Neural cell (in vitro differentiated cells): ENCODE measurements around the gene BMPR1B. TPM values are rescaled to one million over a fixed set of nuclear protein-coding genes. Genes with fewer than 3 reads are reported as not detected.

ENCODE experiments used
- H2AFZ ChIP-seq: fragments of 200-600, 300-800 bp; sonication (generic), shearing (Covaris generic); 2 replicates; pipeline ENCODE4 v1.6.0; 2014; ENCODE audit warnings: low read depth, mild to moderate bottlenecking, antibody characterized with exemption, low read length, moderate library complexity
- H3F3A ChIP-seq: fragments of 200-600 bp; shearing (Covaris generic); 2 replicates; pipeline ENCODE4 v1.6.1; 2016; ENCODE audit warnings: mild to moderate bottlenecking, moderate library complexity, mixed read lengths, antibody characterized with exemption, low read length; ENCODE audit not compliant: insufficient read depth, poor library complexity, severe bottlenecking
- H3K27ac ChIP-seq: fragments of 200-600, 300-800 bp; sonication (generic), shearing (Covaris generic); 2 replicates; pipeline ENCODE4 v1.5.1; 2014; ENCODE audit warnings: mild to moderate bottlenecking, low read length, moderate library complexity
- H3K27me3 ChIP-seq: fragments of 300-800, 200-600 bp; sonication (generic), shearing (Covaris generic); 2 replicates; pipeline ENCODE4 v1.6.0; 2014; ENCODE audit warnings: mild to moderate bottlenecking, low read depth, low read length, moderate library complexity; ENCODE audit not compliant: insufficient read depth
- H3K36me3 ChIP-seq: fragments of 300-800, 200-600 bp; sonication (generic), shearing (Covaris generic); 2 replicates; pipeline ENCODE4 v1.5.1; 2014; ENCODE audit warnings: mild to moderate bottlenecking, antibody characterized with exemption, low read length, moderate library complexity; ENCODE audit not compliant: insufficient read depth
- H3K4me2 ChIP-seq: fragments of 300-800, 200-600 bp; sonication (generic), shearing (Covaris generic); 2 replicates; pipeline ENCODE4 v1.6.0; 2014; ENCODE audit warnings: mild to moderate bottlenecking, low read length
- H3K4me3 ChIP-seq: fragments of 300-800, 200-600 bp; sonication (generic), shearing (Covaris generic); 2 replicates; pipeline ENCODE4 v1.5.1; 2014; ENCODE audit warnings: mild to moderate bottlenecking, low read length, moderate library complexity
- H3K79me2 ChIP-seq: fragments of 200-600 bp; shearing (Covaris generic); replicated peaks from 2 replicates; pipeline ENCODE4 v1.6.0; 2014; ENCODE audit warnings: mild to moderate bottlenecking, low read length, moderate library complexity; ENCODE audit not compliant: insufficient read depth
- H3K9ac ChIP-seq: fragments of 300-800, 200-600 bp; sonication (generic), shearing (Covaris generic); 2 replicates; pipeline ENCODE4 v1.6.1; 2016; ENCODE audit warnings: mild to moderate bottlenecking, low read length, mixed read lengths
- H3K9me2 ChIP-seq: fragments of 200-600 bp; shearing (Covaris generic); 2 replicates; pipeline ENCODE4 v1.6.1; 2016; ENCODE audit warnings: mild to moderate bottlenecking, low read length, mixed read lengths; ENCODE audit not compliant: insufficient read depth
- H3K9me3 ChIP-seq: fragments of 200-600, 300-800 bp; sonication (generic), shearing (Covaris generic); 2 replicates; pipeline ENCODE4 v1.6.1; 2016; ENCODE audit warnings: mild to moderate bottlenecking, mixed run types, low read length, moderate library complexity, mixed read lengths
- H4K20me1 ChIP-seq: fragments of 200-600 bp; shearing (Covaris generic); 2 replicates; pipeline ENCODE4 v1.6.1; 2016; ENCODE audit warnings: mild to moderate bottlenecking, mixed run types; ENCODE audit not compliant: insufficient read depth
- EP300 ChIP-seq: fragments of 450-650 bp; conservative IDR thresholded peaks from 2 replicates; pipeline ENCODE4 v1.6.1; 2014; ENCODE audit warnings: antibody characterized with exemption, mild to moderate bottlenecking, moderate library complexity; ENCODE audit not compliant: poor library complexity, severe bottlenecking
- EZH2 ChIP-seq: fragments of 200-600, 300-800 bp; shearing (Covaris generic), sonication (generic); IDR thresholded peaks from 2 replicates; pipeline ENCODE4 v1.6.1; 2014; ENCODE audit warnings: antibody characterized with exemption, low read length, borderline replicate concordance, mild to moderate bottlenecking; ENCODE audit not compliant: insufficient read depth, poor library complexity, severe bottlenecking
- MXI1 ChIP-seq: fragments of 450-650 bp; conservative IDR thresholded peaks from 2 replicates; pipeline ENCODE4 v1.6.1; 2014; ENCODE audit warnings: antibody characterized with exemption, mild to moderate bottlenecking; ENCODE audit not compliant: poor library complexity, severe bottlenecking
- POLR2AphosphoS5 ChIP-seq: IDR thresholded peaks from 2 replicates; pipeline ENCODE4 v1.6.1; 2012
- RAD21 ChIP-seq: fragments of 450-650 bp; conservative IDR thresholded peaks from 2 replicates; pipeline ENCODE4 v1.6.1; 2014; ENCODE audit warnings: antibody characterized with exemption, mild to moderate bottlenecking, moderate library complexity
- SMC3 ChIP-seq: fragments of 450-650 bp; conservative IDR thresholded peaks from 2 replicates; pipeline ENCODE4 v1.6.1; 2014; ENCODE audit warnings: antibody characterized with exemption, mild to moderate bottlenecking, moderate library complexity; ENCODE audit not compliant: poor library complexity
- TAF1 ChIP-seq: IDR thresholded peaks from 2 replicates; pipeline ENCODE4 v1.6.1; 2012; ENCODE audit warnings: low read depth
- polyA plus RNA-seq: library from polyadenylated mRNA; depleted of rRNA; stranded (reverse); fragments of >200 nt; gene quantifications from 2 replicates; pipeline ENCODE4 v1.2.3, GENCODE V29; 2014
- TF ChIP-seq, protein P1 (sequence below): fragments of 450-650 bp; IDR thresholded peaks from 2 replicates; pipeline ENCODE4 v1.5.1; 2014; ENCODE audit warnings: antibody characterized with exemption, mild to moderate bottlenecking, moderate library complexity; ENCODE audit not compliant: poor library complexity, severe bottlenecking
- TF ChIP-seq, protein P2 (sequence below): IDR thresholded peaks from 2 replicates; pipeline ENCODE4 v1.6.1; 2012; ENCODE audit warnings: borderline replicate concordance

The BMPR1B gene
- polyA plus RNA-seq, 1 donor from 2014 or later: 1.6 TPM

DNA sequence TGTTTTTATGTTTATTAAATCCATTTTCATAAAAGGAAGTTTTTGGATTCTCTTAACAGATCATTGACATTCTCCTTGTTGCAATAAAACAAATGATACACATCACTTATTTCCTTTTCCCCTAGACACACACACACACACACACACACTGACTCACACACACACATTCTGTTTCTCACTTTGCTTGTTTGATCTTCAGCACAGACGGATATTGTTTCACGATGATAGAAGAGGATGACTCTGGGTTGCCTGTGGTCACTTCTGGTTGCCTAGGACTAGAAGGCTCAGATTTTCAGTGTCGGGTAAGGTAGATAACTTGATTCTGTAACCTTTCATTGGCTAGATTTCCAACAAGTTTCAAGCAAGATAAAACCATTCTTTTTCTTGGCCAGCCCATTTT lies 356.8 kb downstream of the BMPR1B start:
- Histone ChIP-seq H3K27ac (no peak overlapping the region), H3K36me3 (no peaks in the 10 kb centered on the region), H4K20me1 (no peaks in the 10 kb centered on the region), H3K4me2 (no peak overlapping the region), H3K4me3 (no peak overlapping the region), H3K9ac (no peak overlapping the region), H3K9me3 (no peaks in the 10 kb centered on the region), H3K27me3 (no peaks in the 10 kb centered on the region), H3F3A (no peaks in the 10 kb centered on the region), H3K9me2 (no peaks in the 10 kb centered on the region), H3K79me2 (no peaks in the 10 kb centered on the region), H2AFZ (no peak overlapping the region)
- TF ChIP-seq EP300 (no peak), EZH2 (no peak), MXI1 (no peak), POLR2AphosphoS5 (no peak), RAD21 (no peak)
- TF ChIP-seq, protein P1, sequence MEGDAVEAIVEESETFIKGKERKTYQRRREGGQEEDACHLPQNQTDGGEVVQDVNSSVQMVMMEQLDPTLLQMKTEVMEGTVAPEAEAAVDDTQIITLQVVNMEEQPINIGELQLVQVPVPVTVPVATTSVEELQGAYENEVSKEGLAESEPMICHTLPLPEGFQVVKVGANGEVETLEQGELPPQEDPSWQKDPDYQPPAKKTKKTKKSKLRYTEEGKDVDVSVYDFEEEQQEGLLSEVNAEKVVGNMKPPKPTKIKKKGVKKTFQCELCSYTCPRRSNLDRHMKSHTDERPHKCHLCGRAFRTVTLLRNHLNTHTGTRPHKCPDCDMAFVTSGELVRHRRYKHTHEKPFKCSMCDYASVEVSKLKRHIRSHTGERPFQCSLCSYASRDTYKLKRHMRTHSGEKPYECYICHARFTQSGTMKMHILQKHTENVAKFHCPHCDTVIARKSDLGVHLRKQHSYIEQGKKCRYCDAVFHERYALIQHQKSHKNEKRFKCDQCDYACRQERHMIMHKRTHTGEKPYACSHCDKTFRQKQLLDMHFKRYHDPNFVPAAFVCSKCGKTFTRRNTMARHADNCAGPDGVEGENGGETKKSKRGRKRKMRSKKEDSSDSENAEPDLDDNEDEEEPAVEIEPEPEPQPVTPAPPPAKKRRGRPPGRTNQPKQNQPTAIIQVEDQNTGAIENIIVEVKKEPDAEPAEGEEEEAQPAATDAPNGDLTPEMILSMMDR: no peak
- TF ChIP-seq, protein P2, sequence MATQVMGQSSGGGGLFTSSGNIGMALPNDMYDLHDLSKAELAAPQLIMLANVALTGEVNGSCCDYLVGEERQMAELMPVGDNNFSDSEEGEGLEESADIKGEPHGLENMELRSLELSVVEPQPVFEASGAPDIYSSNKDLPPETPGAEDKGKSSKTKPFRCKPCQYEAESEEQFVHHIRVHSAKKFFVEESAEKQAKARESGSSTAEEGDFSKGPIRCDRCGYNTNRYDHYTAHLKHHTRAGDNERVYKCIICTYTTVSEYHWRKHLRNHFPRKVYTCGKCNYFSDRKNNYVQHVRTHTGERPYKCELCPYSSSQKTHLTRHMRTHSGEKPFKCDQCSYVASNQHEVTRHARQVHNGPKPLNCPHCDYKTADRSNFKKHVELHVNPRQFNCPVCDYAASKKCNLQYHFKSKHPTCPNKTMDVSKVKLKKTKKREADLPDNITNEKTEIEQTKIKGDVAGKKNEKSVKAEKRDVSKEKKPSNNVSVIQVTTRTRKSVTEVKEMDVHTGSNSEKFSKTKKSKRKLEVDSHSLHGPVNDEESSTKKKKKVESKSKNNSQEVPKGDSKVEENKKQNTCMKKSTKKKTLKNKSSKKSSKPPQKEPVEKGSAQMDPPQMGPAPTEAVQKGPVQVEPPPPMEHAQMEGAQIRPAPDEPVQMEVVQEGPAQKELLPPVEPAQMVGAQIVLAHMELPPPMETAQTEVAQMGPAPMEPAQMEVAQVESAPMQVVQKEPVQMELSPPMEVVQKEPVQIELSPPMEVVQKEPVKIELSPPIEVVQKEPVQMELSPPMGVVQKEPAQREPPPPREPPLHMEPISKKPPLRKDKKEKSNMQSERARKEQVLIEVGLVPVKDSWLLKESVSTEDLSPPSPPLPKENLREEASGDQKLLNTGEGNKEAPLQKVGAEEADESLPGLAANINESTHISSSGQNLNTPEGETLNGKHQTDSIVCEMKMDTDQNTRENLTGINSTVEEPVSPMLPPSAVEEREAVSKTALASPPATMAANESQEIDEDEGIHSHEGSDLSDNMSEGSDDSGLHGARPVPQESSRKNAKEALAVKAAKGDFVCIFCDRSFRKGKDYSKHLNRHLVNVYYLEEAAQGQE: no peak

DNA sequence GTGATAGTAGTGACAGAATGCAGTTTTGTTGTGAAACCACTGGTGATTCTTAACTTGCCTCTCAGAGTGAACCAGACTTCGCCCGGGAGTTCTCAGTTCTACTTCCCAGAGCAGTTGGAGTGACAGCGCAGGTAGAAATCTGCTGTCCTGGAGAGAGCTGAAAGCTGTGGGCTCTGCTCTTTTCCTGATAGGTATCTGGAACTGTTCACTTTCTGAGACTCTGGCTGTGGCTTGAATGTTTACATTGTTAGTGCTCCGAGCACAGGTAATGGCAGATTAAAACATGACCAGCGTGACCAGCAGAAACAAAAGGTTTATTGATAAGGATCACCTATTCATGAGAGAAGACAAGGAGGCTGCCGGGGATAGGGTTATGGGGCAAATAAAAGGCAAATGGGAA lies 360.7 kb downstream of the BMPR1B start:
- Histone ChIP-seq H3K36me3 (no peaks in the 10 kb centered on the region), H3K79me2 (no peaks in the 10 kb centered on the region), H3F3A (no peaks in the 10 kb centered on the region), H3K27ac (no peak overlapping the region), H3K9me2 (no peaks in the 10 kb centered on the region), H4K20me1 (no peaks in the 10 kb centered on the region), H3K4me2 (no peak overlapping the region), H3K4me3 (no peak overlapping the region), H2AFZ (no peak overlapping the region), H3K9me3 (no peaks in the 10 kb centered on the region), H3K9ac (no peak overlapping the region), H3K27me3 (no peaks in the 10 kb centered on the region)
- TF ChIP-seq TAF1 (no peak), POLR2AphosphoS5 (no peak), EP300 (no peak), EZH2 (no peak), MXI1 (no peak), SMC3 (no peak), RAD21 (no peak)
- TF ChIP-seq, protein P1: no peak
- TF ChIP-seq, protein P2: no peak
